Transverse colon (tissue), 3 donors: ENCODE measurements around the gene AK9.

ENCODE experiments used
- CTCF ChIP-seq, 5 experiments: fragments of 200-600 bp in 3 of 5; fragments of 450-650 bp in 2 of 5; sonication (generic) in 3 of 5; IDR thresholded peaks; 1 replicate in 2 of 5; 2 replicates in 3 of 5; pipeline ENCODE4 v1.5.1; 2016 to 2017; ENCODE audit warnings: antibody characterized with exemption in 5 of 5, inconsistent platforms in 3 of 5, mild to moderate bottlenecking in 2 of 5, moderate library complexity in 1 of 5
- POLR2A ChIP-seq: fragments of 450-650 bp; IDR thresholded peaks from one replicate; pipeline ENCODE4 v1.6.1; 2016; ENCODE audit warnings: antibody characterized with exemption, mild to moderate bottlenecking, moderate library complexity

GRCh38 chr6:109474995-109475394 is 216.0 kb downstream of the AK9 start:
- TF ChIP-seq CTCF (IDR thresholded peaks at IDR 0.05) (no peak), POLR2A (no peak)
